Thymus (tissue), 11 donors: ENCODE measurements around the gene ADGRB3. TPM values are rescaled to one million over a fixed set of nuclear protein-coding genes. Genes with fewer than 3 reads are reported as not detected.

ENCODE experiments used
- DNase-seq, 9 donors: peaks; one replicate each; pipeline ENCODE4 v3.0.0-alpha.2; 2013; ENCODE audit warnings: low spot score in 9 of 9, low read depth in 6 of 9, missing footprints in 1 of 9
- H3K27ac ChIP-seq, 2 donors: one replicate each; pipeline ENCODE4 v1.5.1; 2013; ENCODE audit warnings: control low read depth in 1 of 2, low read depth in 1 of 2, low read length in 1 of 2, mild to moderate bottlenecking in 1 of 2, moderate library complexity in 1 of 2
- H3K27me3 ChIP-seq, 2 donors: one replicate each; pipeline ENCODE4 v1.5.1; 2013; ENCODE audit warnings: low read length in 1 of 2; ENCODE audit not compliant: control insufficient read depth in 2 of 2, insufficient read depth in 1 of 2
- H3K36me3 ChIP-seq, 2 donors: one replicate each; pipeline ENCODE4 v1.5.1; 2013; ENCODE audit warnings: low read length in 1 of 2, mild to moderate bottlenecking in 1 of 2, moderate library complexity in 1 of 2; ENCODE audit not compliant: control insufficient read depth in 2 of 2, insufficient read depth in 2 of 2
- H3K4me1 ChIP-seq, 2 donors: one replicate each; pipeline ENCODE4 v1.5.1; 2013; ENCODE audit warnings: low read length in 2 of 2; ENCODE audit not compliant: control insufficient read depth in 2 of 2, insufficient read depth in 2 of 2
- H3K4me3 ChIP-seq, 2 donors: one replicate each; pipeline ENCODE4 v1.5.1; 2013; ENCODE audit warnings: low read length in 2 of 2, control low read depth in 1 of 2, mild to moderate bottlenecking in 1 of 2
- H3K9me3 ChIP-seq, 2 donors: one replicate each; pipeline ENCODE4 v1.5.1; 2013; ENCODE audit warnings: low read length in 1 of 2, mild to moderate bottlenecking in 1 of 2; ENCODE audit not compliant: control insufficient read depth in 2 of 2, insufficient read depth in 1 of 2
- WGBS: extraction: QIAGEN DNeasy Blood & Tissue Kit; methylation state at CpG from one replicate; pipeline ENCODE4 v1.1.7; 2013; 5-methylcytosine and 5-hydroxymethylcytosine counted together
- polyA plus RNA-seq: library from polyadenylated mRNA; stranded (reverse); fragments of 200-250 nt; gene quantifications from one replicate; pipeline ENCODE4 v1.2.3, GENCODE V29; 2013
- total RNA-seq: library from RNA; stranded (reverse); fragments of 120-200 nt; gene quantifications from one replicate; pipeline ENCODE4 v1.2.4, GENCODE V29; 2013
- donor health status: healthy.

Gene ADGRB3
- total and polyA plus RNA-seq, 2 donors = 0.09 TPM

GRCh38 chr6:68633972-68634725 lies 933 bp upstream of the ADGRB3 start:
- DNase-seq = peak in 2 of 9 donors; percentile 2 to 6
- peaks cover 0 to 7% of the 10 kb centered on the region in 2 donors for H3K4me1 ChIP-seq
- H3K27ac ChIP-seq = no peak overlapping the region
- H3K36me3 ChIP-seq = no peaks in the 10 kb centered on the region
- H3K4me3 ChIP-seq = peak overlapping the region; percentile 28 to 46
- WGBS = 2% methylated on average over 23 of the region's 23 CpGs
- H3K27me3 ChIP-seq = peaks cover 30 to 55% of the 10 kb centered on the region in 2 donors
- H3K9me3 ChIP-seq = no peaks in the 10 kb centered on the region

- Histone ChIP-seq H3K4me3 (peak overlapping the region; percentile 35 to 46), H3K27ac (no peak overlapping the region), H3K36me3 (no peaks in the 10 kb centered on the region), H3K9me3 (no peaks in the 10 kb centered on the region), H3K27me3 (peaks cover 30 to 57% of the 10 kb centered on the region in 2 donors), H3K4me1 (peaks cover 0 to 7% of the 10 kb centered on the region in 2 donors)
- DNase-seq = no peak
- WGBS = 1% methylated on average over 15 of the region's 15 CpGs
These were observed 277 bp downstream of the ADGRB3 start for GRCh38 chr6:68635412-68635705.

GRCh38 chr6:68635706-68636513 lies 828 bp downstream of the ADGRB3 start:
- Histone ChIP-seq H3K4me3 (peak overlapping the region; percentile 29 to 35), H3K4me1 (peaks cover 0 to 7% of the 10 kb centered on the region in 2 donors), H3K9me3 (no peaks in the 10 kb centered on the region), H3K27ac (no peak overlapping the region), H3K36me3 (no peaks in the 10 kb centered on the region), H3K27me3 (peaks cover 30 to 57% of the 10 kb centered on the region in 2 donors)
- WGBS = under 1% methylated on average over 24 of the region's 24 CpGs
- peak in 2 of 9 donors; percentile 4 to 5 for DNase-seq

GRCh38 chr6:68636666-68637065 lies 1.6 kb downstream of the ADGRB3 start:
- Histone ChIP-seq H3K27ac (no peak overlapping the region), H3K4me3 (no peak overlapping the region), H3K4me1 (peaks cover 0 to 7% of the 10 kb centered on the region in 2 donors), H3K9me3 (no peaks in the 10 kb centered on the region), H3K27me3 (peaks cover 30 to 57% of the 10 kb centered on the region in 2 donors), H3K36me3 (no peaks in the 10 kb centered on the region)
- no peak for DNase-seq
- WGBS = 64% methylated on average over 5 of the region's 5 CpGs

GRCh38 chr6:68637071-68637470 lies 2.0 kb downstream of the ADGRB3 start:
- no peaks in the 10 kb centered on the region for H3K36me3 ChIP-seq
- WGBS = 88% methylated on average over 2 of the region's 2 CpGs
- no peaks in the 10 kb centered on the region for H3K9me3 ChIP-seq
- H3K27ac ChIP-seq = no peak overlapping the region
- H3K4me1 ChIP-seq = peaks cover 0 to 7% of the 10 kb centered on the region in 2 donors
- peaks cover 30 to 55% of the 10 kb centered on the region in 2 donors for H3K27me3 ChIP-seq
- no peak for DNase-seq
- no peak overlapping the region for H3K4me3 ChIP-seq

GRCh38 chr6:68637782-68638181 lies 2.7 kb downstream of the ADGRB3 start:
- peaks cover 0 to 7% of the 10 kb centered on the region in 2 donors for H3K4me1 ChIP-seq

GRCh38 chr6:68638230-68638900 lies 3.3 kb downstream of the ADGRB3 start:
- Histone ChIP-seq H3K9me3 (no peaks in the 10 kb centered on the region), H3K27me3 (peaks cover 30 to 47% of the 10 kb centered on the region in 2 donors), H3K36me3 (no peaks in the 10 kb centered on the region), H3K27ac (no peak overlapping the region), H3K4me1 (peaks cover 0 to 7% of the 10 kb centered on the region in 2 donors), H3K4me3 (no peak overlapping the region)
- peak in 2 of 9 donors; percentile 22 to 27 for DNase-seq
- 36% methylated on average over 11 of the region's 11 CpGs for WGBS

More at GRCh38 chr6:68637782-68638181, 2.7 kb downstream of the ADGRB3 start:
- H3K9me3 ChIP-seq = no peaks in the 10 kb centered on the region
- no peak for DNase-seq
- no peak overlapping the region for H3K4me3 ChIP-seq
- 1% methylated on average over 1 of the region's 1 CpG for WGBS
- no peaks in the 10 kb centered on the region for H3K36me3 ChIP-seq
- no peak overlapping the region for H3K27ac ChIP-seq
- H3K27me3 ChIP-seq = peaks cover 30 to 52% of the 10 kb centered on the region in 2 donors

GRCh38 chr6:68639211-68639610 lies 4.1 kb downstream of the ADGRB3 start:
- no peak overlapping the region for H3K4me3 ChIP-seq
- peaks cover 24 to 38% of the 10 kb centered on the region in 2 donors for H3K27me3 ChIP-seq
- no peaks in the 10 kb centered on the region for H3K9me3 ChIP-seq
- no peak overlapping the region for H3K27ac ChIP-seq
- H3K4me1 ChIP-seq = peaks cover 0 to 7% of the 10 kb centered on the region in 2 donors
- DNase-seq = no peak
- 84% methylated on average over 7 of the region's 7 CpGs for WGBS
- no peaks in the 10 kb centered on the region for H3K36me3 ChIP-seq
